Activated CD8-positive, alpha-beta memory T cell treated with anti-CD3 and anti-CD28 coated beads for 48 hours (primary cell): ENCODE results near the gene CAPZA1.
"Not testable (repeated sequence)": the region's sequence is repeated elsewhere in the genome, so short reads cannot be mapped to it uniquely, and the experiment has no call there.

Source experiments
- DNase-seq, 3 experiments: peaks; one replicate each; pipeline ENCODE4 v3.0.0-alpha.2; 2020; ENCODE audit warnings: low read depth in 2 of 3, low spot score in 2 of 3

CAPZA1 gene

GRCh38 chr1:112619518-112620376, at the start of gene CAPZA1:
TSS of gene CAPZA1 (plus strand) at chr1:112619832. CDS start at chr1:112619845, 13 bp downstream.
- peak; percentile 71 to 86 (median 79) for DNase-seq

GRCh38 chr1:112575154-112575804, 44.4 kb upstream of the CAPZA1 start:
- no peak for DNase-seq

GRCh38 chr1:112576240-112576639, 43.4 kb upstream of the CAPZA1 start:
- no peak for DNase-seq

GRCh38 chr1:112579801-112580510, 39.7 kb upstream of the CAPZA1 start:
- no peak for DNase-seq

GRCh38 chr1:112581586-112582192, 37.9 kb upstream of the CAPZA1 start:
- no peak for DNase-seq

- no peak for DNase-seq
Observed at GRCh38 chr1:112583366-112583765, 36.3 kb upstream of the CAPZA1 start.

GRCh38 chr1:112589766-112590165, 29.9 kb upstream of the CAPZA1 start:
- DNase-seq = no peak

GRCh38 chr1:112594208-112594876, 25.3 kb upstream of the CAPZA1 start:
- DNase-seq = no peak

GRCh38 chr1:112599477-112599876, 20.2 kb upstream of the CAPZA1 start:
- DNase-seq = no peak

GRCh38 chr1:112603012-112603411, 16.6 kb upstream of the CAPZA1 start:
- DNase-seq = no peak

GRCh38 chr1:112603541-112603940, 16.1 kb upstream of the CAPZA1 start:
- DNase-seq = no peak

- no peak for DNase-seq
Observed at GRCh38 chr1:112605633-112606327, 13.9 kb upstream of the CAPZA1 start.

- no peak for DNase-seq
Observed at GRCh38 chr1:112614460-112615065, 5.1 kb upstream of the CAPZA1 start.

- DNase-seq = no peak
Observed at GRCh38 chr1:112618114-112618720, 1.4 kb upstream of the CAPZA1 start.

- DNase-seq = peak; percentile 31 to 51 (median 42)
Observed at GRCh38 chr1:112618721-112619517, 713 bp upstream of the CAPZA1 start, which contains the start of gene ST7L. TSS of gene ST7L (minus strand) at chr1:112619141. CDS start at chr1:112619113, 28 bp downstream.

- DNase-seq = no peak
Observed at GRCh38 chr1:112620377-112620695, 704 bp downstream of the CAPZA1 start.

GRCh38 chr1:112624493-112624892, 4.9 kb downstream of the CAPZA1 start:
- not testable (repeated sequence) for DNase-seq

- no peak for DNase-seq
Observed at GRCh38 chr1:112625696-112626095, 6.1 kb downstream of the CAPZA1 start.

- no peak for DNase-seq
Observed at GRCh38 chr1:112626193-112626592, 6.6 kb downstream of the CAPZA1 start.
